Endodermal cell (in vitro differentiated cells): Measurements from ENCODE around the gene KLHL26. TPM values are rescaled to one million over a fixed set of nuclear protein-coding genes. Genes with fewer than 3 reads are reported as not detected.

Experiments
- DNase-seq: peaks from one replicate; pipeline ENCODE4 v3.0.0-alpha.2; 2017
- H3K27ac ChIP-seq: 2 replicates; pipeline ENCODE4 v1.5.1; 2013; ENCODE audit warnings: mild to moderate bottlenecking, low read depth, low read length, moderate library complexity
- H3K27me3 ChIP-seq: 2 replicates; pipeline ENCODE4 v1.6.1; 2013; ENCODE audit warnings: mild to moderate bottlenecking, low read length, moderate library complexity; ENCODE audit not compliant: insufficient read depth, control insufficient read depth, poor library complexity, severe bottlenecking
- H3K36me3 ChIP-seq: 2 replicates; pipeline ENCODE4 v1.7.0; 2013; ENCODE audit warnings: mild to moderate bottlenecking, low read length, moderate library complexity; ENCODE audit not compliant: control insufficient read depth, insufficient read depth
- H3K4me1 ChIP-seq: one replicate; pipeline ENCODE4 v1.7.0; 2013; ENCODE audit warnings: low read length; ENCODE audit not compliant: control insufficient read depth, insufficient read depth
- H3K4me3 ChIP-seq: 2 replicates; pipeline ENCODE4 v1.5.1; 2013; ENCODE audit warnings: mild to moderate bottlenecking, low read length, moderate library complexity
- H3K9ac ChIP-seq: 2 replicates; pipeline ENCODE4 v1.6.1; 2013; ENCODE audit warnings: mild to moderate bottlenecking, low read length, moderate library complexity; ENCODE audit not compliant: poor library complexity, severe bottlenecking; ENCODE audit errors: extremely low read depth
- H3K9me3 ChIP-seq: 2 replicates; pipeline ENCODE4 v1.6.1; 2013; ENCODE audit warnings: mild to moderate bottlenecking, low read length, moderate library complexity; ENCODE audit not compliant: control insufficient read depth
- H3K27ac Mint-ChIP-seq: 2 replicates; pipeline ENCODE4 v1.8.0; 2020; ENCODE audit warnings: mixed read lengths
- H3K27me3 Mint-ChIP-seq: 2 replicates; pipeline ENCODE4 v1.8.0; 2021; ENCODE audit warnings: mild to moderate bottlenecking, mixed read lengths; ENCODE audit not compliant: insufficient read depth
- H3K36me3 Mint-ChIP-seq: 2 replicates; pipeline ENCODE4 v1.8.0; 2020; ENCODE audit warnings: low read depth, mixed read lengths
- H3K4me1 Mint-ChIP-seq: 2 replicates; pipeline ENCODE4 v1.8.0; 2020; ENCODE audit warnings: mixed read lengths
- H3K4me3 Mint-ChIP-seq: 2 replicates; pipeline ENCODE4 v1.8.0; 2020; ENCODE audit warnings: mild to moderate bottlenecking, moderate library complexity, mixed read lengths
- H3K9me3 Mint-ChIP-seq: 2 replicates; pipeline ENCODE4 v1.8.0; 2020; ENCODE audit warnings: mild to moderate bottlenecking, mixed read lengths
- WGBS, 2 experiments: methylation state at CpG; one replicate each; pipeline versions ENCODE4 v1.1.5 to v1.1.7; 2013; ENCODE audit warnings: missing lambda C conversion rate in 2 of 2, mixed read lengths in 1 of 2; ENCODE audit not compliant: insufficient coverage in 1 of 2, insufficient read length in 1 of 2; 5-methylcytosine and 5-hydroxymethylcytosine counted together
- total RNA-seq, 2 donors: library from RNA; stranded (reverse); fragmentation: NEBNext Ultra II Directional in 1 of 2; extraction: Animal tissue kit (Norgen Biotek cat#: 25700) in 1 of 2; gene quantifications; 2 replicates in 1 of 2; 3 replicates in 1 of 2; pipeline ENCODE4 v1.2.1, GENCODE V29; 2021
- TF ChIP-seq, protein P1 (sequence below): fragments of 200-600 bp; sonication (generic); conservative IDR thresholded peaks from 2 replicates; pipeline ENCODE4 v1.5.0; 2021; ENCODE audit warnings: antibody characterized with exemption, mild to moderate bottlenecking

Gene KLHL26
- total RNA-seq, 2 donors from 2014 or later = 9.4 to 11.2 TPM

DNA sequence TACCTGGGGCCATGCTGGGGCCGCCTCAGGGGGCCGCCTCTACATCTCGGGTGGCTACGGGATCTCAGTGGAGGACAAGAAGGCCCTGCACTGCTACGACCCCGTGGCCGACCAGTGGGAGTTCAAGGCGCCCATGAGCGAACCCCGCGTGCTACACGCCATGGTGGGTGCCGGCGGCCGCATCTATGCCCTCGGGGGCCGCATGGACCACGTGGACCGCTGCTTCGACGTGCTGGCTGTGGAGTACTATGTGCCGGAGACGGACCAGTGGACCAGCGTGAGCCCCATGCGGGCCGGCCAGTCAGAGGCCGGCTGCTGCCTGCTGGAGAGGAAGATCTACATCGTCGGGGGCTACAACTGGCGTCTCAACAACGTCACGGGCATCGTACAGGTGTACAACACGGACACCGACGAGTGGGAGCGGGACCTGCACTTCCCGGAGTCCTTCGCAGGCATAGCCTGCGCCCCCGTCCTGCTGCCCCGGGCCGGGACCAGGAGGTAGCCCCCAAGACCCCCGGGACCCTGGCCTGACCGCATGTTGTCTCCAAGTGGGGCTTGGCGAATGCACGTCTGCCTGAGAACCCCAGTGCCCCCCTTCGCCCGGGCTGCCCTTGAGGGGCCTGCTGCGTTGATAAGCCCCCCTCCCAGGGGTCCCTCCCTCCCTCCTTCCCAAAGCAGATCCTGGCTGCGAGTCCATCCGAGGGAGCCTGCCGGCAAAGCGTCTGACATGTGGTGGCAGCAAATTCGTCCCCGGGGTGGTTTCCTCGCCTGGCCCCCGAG lies 32.1 kb downstream of the KLHL26 start:
- no peak for DNase-seq
- TF ChIP-seq, protein P1, sequence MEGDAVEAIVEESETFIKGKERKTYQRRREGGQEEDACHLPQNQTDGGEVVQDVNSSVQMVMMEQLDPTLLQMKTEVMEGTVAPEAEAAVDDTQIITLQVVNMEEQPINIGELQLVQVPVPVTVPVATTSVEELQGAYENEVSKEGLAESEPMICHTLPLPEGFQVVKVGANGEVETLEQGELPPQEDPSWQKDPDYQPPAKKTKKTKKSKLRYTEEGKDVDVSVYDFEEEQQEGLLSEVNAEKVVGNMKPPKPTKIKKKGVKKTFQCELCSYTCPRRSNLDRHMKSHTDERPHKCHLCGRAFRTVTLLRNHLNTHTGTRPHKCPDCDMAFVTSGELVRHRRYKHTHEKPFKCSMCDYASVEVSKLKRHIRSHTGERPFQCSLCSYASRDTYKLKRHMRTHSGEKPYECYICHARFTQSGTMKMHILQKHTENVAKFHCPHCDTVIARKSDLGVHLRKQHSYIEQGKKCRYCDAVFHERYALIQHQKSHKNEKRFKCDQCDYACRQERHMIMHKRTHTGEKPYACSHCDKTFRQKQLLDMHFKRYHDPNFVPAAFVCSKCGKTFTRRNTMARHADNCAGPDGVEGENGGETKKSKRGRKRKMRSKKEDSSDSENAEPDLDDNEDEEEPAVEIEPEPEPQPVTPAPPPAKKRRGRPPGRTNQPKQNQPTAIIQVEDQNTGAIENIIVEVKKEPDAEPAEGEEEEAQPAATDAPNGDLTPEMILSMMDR = no peak
- Mint-ChIP-seq H3K27me3 (no peaks in the 10 kb centered on the region), H3K4me3 (no peak overlapping the region), H3K4me1 (no peaks in the 10 kb centered on the region), H3K9me3 (no peaks in the 10 kb centered on the region), H3K27ac (no peak overlapping the region), H3K36me3 (peaks cover 18% of the 10 kb centered on the region)
- WGBS, 2 experiments = 96 to 97% methylated on average over 47 to 58 of the region's 58 CpGs
- no peak overlapping the region for H3K27ac ChIP-seq
- H3K4me3 ChIP-seq = no peak overlapping the region
- no peak overlapping the region for H3K9ac ChIP-seq
- H3K9me3 ChIP-seq = no peaks in the 10 kb centered on the region
- H3K4me1 ChIP-seq = no peaks in the 10 kb centered on the region
- H3K36me3 ChIP-seq = no peaks in the 10 kb centered on the region
- H3K27me3 ChIP-seq = no peaks in the 10 kb centered on the region

DNA sequence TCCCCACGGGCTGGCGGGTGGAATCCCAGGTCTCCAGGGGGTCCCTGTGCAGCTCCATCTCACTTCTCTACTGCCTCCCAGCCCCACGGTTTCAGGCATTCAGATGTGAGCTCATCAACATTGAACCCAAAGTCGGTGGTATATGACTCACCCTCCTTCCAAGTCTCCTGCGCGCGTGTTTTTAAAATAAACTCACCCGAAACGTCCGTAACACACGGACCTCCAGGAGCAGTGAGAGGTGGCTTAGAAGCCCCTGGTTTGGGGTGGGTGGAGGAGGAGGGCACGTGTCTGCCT lies 32.6 kb downstream of the KLHL26 start:
- no peaks in the 10 kb centered on the region for H3K27me3 ChIP-seq
- DNase-seq = no peak
- no peaks in the 10 kb centered on the region for H3K4me1 ChIP-seq
- TF ChIP-seq, protein P1 = no peak
- H3K9me3 Mint-ChIP-seq = no peaks in the 10 kb centered on the region
- H3K36me3 Mint-ChIP-seq = peaks cover 18% of the 10 kb centered on the region
- H3K9ac ChIP-seq = no peak overlapping the region
- no peaks in the 10 kb centered on the region for H3K4me1 Mint-ChIP-seq
- 88 to 92% methylated on average over 4 to 12 of the region's 12 CpGs for WGBS, 2 experiments
- H3K4me3 ChIP-seq = no peak overlapping the region
- H3K4me3 Mint-ChIP-seq = no peak overlapping the region
- H3K27ac Mint-ChIP-seq = no peak overlapping the region
- H3K36me3 ChIP-seq = no peaks in the 10 kb centered on the region
- no peaks in the 10 kb centered on the region for H3K9me3 ChIP-seq
- H3K27me3 Mint-ChIP-seq = no peaks in the 10 kb centered on the region
- no peak overlapping the region for H3K27ac ChIP-seq

DNA sequence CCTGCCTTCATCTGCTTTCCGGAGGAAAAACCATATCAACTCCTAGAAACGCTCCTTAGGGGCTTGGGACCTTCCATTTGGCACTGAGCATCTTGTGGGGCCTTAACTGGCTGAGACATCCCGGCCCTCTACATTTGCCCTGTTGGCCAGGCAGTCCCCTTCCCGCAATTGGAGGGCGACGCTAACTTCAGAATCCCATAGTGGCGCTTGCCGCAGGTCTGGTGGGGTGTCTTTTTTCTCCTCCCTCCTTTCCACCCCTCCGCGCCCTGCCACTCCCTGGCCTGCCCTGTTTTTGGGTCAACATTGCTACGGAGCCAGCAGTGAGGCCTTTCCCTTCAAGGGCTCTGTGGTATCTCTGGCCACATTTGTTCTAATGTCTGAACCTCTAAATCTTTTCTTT lies 33.1 kb downstream of the KLHL26 start:
- peaks cover 18% of the 10 kb centered on the region for H3K36me3 Mint-ChIP-seq
- no peaks in the 10 kb centered on the region for H3K4me1 Mint-ChIP-seq
- Histone ChIP-seq H3K4me1 (no peaks in the 10 kb centered on the region), H3K27me3 (no peaks in the 10 kb centered on the region), H3K36me3 (no peaks in the 10 kb centered on the region), H3K4me3 (no peak overlapping the region), H3K9me3 (no peaks in the 10 kb centered on the region), H3K27ac (no peak overlapping the region), H3K9ac (no peak overlapping the region)
- WGBS, 2 experiments = 88 to 93% methylated on average over 10 to 11 of the region's 11 CpGs
- no peaks in the 10 kb centered on the region for H3K9me3 Mint-ChIP-seq
- DNase-seq = no peak
- H3K27ac Mint-ChIP-seq = no peak overlapping the region
- TF ChIP-seq, protein P1 = no peak
- H3K27me3 Mint-ChIP-seq = no peaks in the 10 kb centered on the region
- H3K4me3 Mint-ChIP-seq = no peak overlapping the region
